Activated T-helper 2 cell treated with anti-CD3 and anti-CD28 coated beads, Interferon-gamma antibody, Interleukin-2, Interleukin-4, amounts not matched to agents 10 μg/mL and 5 μg/mL and 100 μg/mL, durations not matched to agents 14 hours and 24 hours and 36 hours (primary cell): ENCODE results near the gene LTBP4. TPM values are rescaled to one million over a fixed set of nuclear protein-coding genes. Genes with fewer than 3 reads are reported as not detected.
"Not testable (repeated sequence)": the region's sequence is repeated elsewhere in the genome, so short reads cannot be mapped to it uniquely, and the experiment has no call there.

ENCODE experiments used
- DNase-seq: peaks from one replicate; pipeline ENCODE4 v3.0.0; 2021; ENCODE audit warnings: low spot score
- H3K27ac Mint-ChIP-seq: one replicate; pipeline ENCODE4 v1.8.0; 2021; ENCODE audit warnings: mixed read lengths
- H3K27me3 Mint-ChIP-seq: one replicate; pipeline ENCODE4 v1.8.0; 2021; ENCODE audit warnings: low read depth, mixed read lengths
- H3K36me3 Mint-ChIP-seq: one replicate; pipeline ENCODE4 v1.8.0; 2021; ENCODE audit warnings: low read depth, mixed read lengths
- H3K4me1 Mint-ChIP-seq: one replicate; pipeline ENCODE4 v1.8.0; 2021; ENCODE audit warnings: low read depth, mixed read lengths
- H3K4me3 Mint-ChIP-seq: one replicate; pipeline ENCODE4 v1.8.0; 2021; ENCODE audit warnings: low read depth, mild to moderate bottlenecking, moderate library complexity, mixed read lengths
- H3K9me3 Mint-ChIP-seq: one replicate; pipeline ENCODE4 v1.8.0; 2021; ENCODE audit warnings: mixed read lengths
- intact Hi-C: fragments of 100-400 bp; cut with micrococcal nuclease; formaldehyde crosslinking; loops from one replicate; pipeline ENCODE4 v1.15.1; 2023
- total RNA-seq: library from RNA; stranded (reverse); gene quantifications from 2 replicates; pipeline ENCODE4 v1.2.3, GENCODE V29; 2022

Gene LTBP4
- 101 and 104 TPM in 2 replicates for total RNA-seq

GRCh38 chr19:40601134-40601974 is at the start of gene LTBP4:
TSS of gene LTBP4 (plus strand) at chr19:40601369. CDS start at chr19:40601388, 19 bp downstream.
- intact Hi-C loops: loop anchor here (10.0 kb wide), 3 partner anchors 317 to 1823 kb away; partner anchors contain the start of genes AKT2 and LIPE
- Mint-ChIP-seq H3K4me3 (peak within 1 kb of the TSS; percentile 45), H3K27ac (no peak within 1 kb of the TSS), H3K4me1 (peaks cover 54% of the 10 kb centered on the region), H3K36me3 (no peaks in the 10 kb centered on the region), H3K27me3 (peaks cover 36% of the 10 kb centered on the region), H3K9me3 (no peaks in the 10 kb centered on the region)
- DNase-seq: no peak

- Mint-ChIP-seq H3K4me3 (no peak overlapping the region), H3K27me3 (peaks cover 39% of the 10 kb centered on the region), H3K27ac (no peak overlapping the region), H3K9me3 (no peaks in the 10 kb centered on the region), H3K36me3 (no peaks in the 10 kb centered on the region), H3K4me1 (peaks cover 11% of the 10 kb centered on the region)
- DNase-seq: no peak
- intact Hi-C loops: no loop called here
Measured at GRCh38 chr19:40552848-40553247, 48.3 kb upstream of the LTBP4 start.

GRCh38 chr19:40553885-40554857 is 47.0 kb upstream of the LTBP4 start:
- H3K4me3 Mint-ChIP-seq: no peak overlapping the region
- intact Hi-C loops: no loop called here
- no peak for DNase-seq
- H3K27me3 Mint-ChIP-seq: peaks cover 33% of the 10 kb centered on the region
- no peak overlapping the region for H3K27ac Mint-ChIP-seq
- no peaks in the 10 kb centered on the region for H3K36me3 Mint-ChIP-seq
- H3K9me3 Mint-ChIP-seq: no peaks in the 10 kb centered on the region
- H3K4me1 Mint-ChIP-seq: peaks cover 7% of the 10 kb centered on the region

GRCh38 chr19:40555978-40556689 is 45.0 kb upstream of the LTBP4 start:
- H3K9me3 Mint-ChIP-seq: no peaks in the 10 kb centered on the region
- H3K4me1 Mint-ChIP-seq: peaks cover 2% of the 10 kb centered on the region
- H3K36me3 Mint-ChIP-seq: no peaks in the 10 kb centered on the region
- H3K27me3 Mint-ChIP-seq: peaks cover 29% of the 10 kb centered on the region
- H3K4me3 Mint-ChIP-seq: no peak overlapping the region
- intact Hi-C loops: no loop called here
- no peak overlapping the region for H3K27ac Mint-ChIP-seq
- DNase-seq: no peak

GRCh38 chr19:40556953-40557530 is 44.1 kb upstream of the LTBP4 start:
- no peaks in the 10 kb centered on the region for H3K9me3 Mint-ChIP-seq
- H3K27me3 Mint-ChIP-seq: peaks cover 29% of the 10 kb centered on the region
- H3K4me1 Mint-ChIP-seq: peaks cover 5% of the 10 kb centered on the region
- no peak overlapping the region for H3K27ac Mint-ChIP-seq
- intact Hi-C loops: no loop called here
- H3K36me3 Mint-ChIP-seq: no peaks in the 10 kb centered on the region
- no peak overlapping the region for H3K4me3 Mint-ChIP-seq
- no peak for DNase-seq

GRCh38 chr19:40559394-40559793 is 41.8 kb upstream of the LTBP4 start:
- Mint-ChIP-seq H3K27ac (no peak overlapping the region), H3K27me3 (peaks cover 16% of the 10 kb centered on the region), H3K4me1 (peaks cover 3% of the 10 kb centered on the region), H3K4me3 (no peak overlapping the region), H3K9me3 (no peaks in the 10 kb centered on the region), H3K36me3 (no peaks in the 10 kb centered on the region)
- intact Hi-C loops: no loop called here
- no peak for DNase-seq

- intact Hi-C loops: no loop called here
- peaks cover 13% of the 10 kb centered on the region for H3K27me3 Mint-ChIP-seq
- no peak overlapping the region for H3K4me3 Mint-ChIP-seq
Measured at GRCh38 chr19:40560092-40560507, 41.1 kb upstream of the LTBP4 start.

GRCh38 chr19:40561947-40562346 is 39.2 kb upstream of the LTBP4 start:
- Mint-ChIP-seq H3K36me3 (no peaks in the 10 kb centered on the region), H3K27ac (no peak overlapping the region), H3K9me3 (no peaks in the 10 kb centered on the region), H3K4me3 (no peak overlapping the region), H3K4me1 (peaks cover 3% of the 10 kb centered on the region), H3K27me3 (peaks cover 22% of the 10 kb centered on the region)
- intact Hi-C loops: no loop called here
- no peak for DNase-seq

More at GRCh38 chr19:40560092-40560507, 41.1 kb upstream of the LTBP4 start:
- Mint-ChIP-seq H3K4me1 (peaks cover 3% of the 10 kb centered on the region), H3K9me3 (no peaks in the 10 kb centered on the region), H3K27ac (no peak overlapping the region), H3K36me3 (no peaks in the 10 kb centered on the region)
- no peak for DNase-seq

GRCh38 chr19:40564535-40564934 is 36.6 kb upstream of the LTBP4 start:
- DNase-seq, H3K36me3 Mint-ChIP-seq, H3K27ac Mint-ChIP-seq, intact Hi-C loops, H3K9me3 Mint-ChIP-seq, H3K4me3 Mint-ChIP-seq, H3K4me1 Mint-ChIP-seq: not testable (repeated sequence)
- peaks cover 41% of the 10 kb centered on the region for H3K27me3 Mint-ChIP-seq

GRCh38 chr19:40565355-40565754 is 35.8 kb upstream of the LTBP4 start:
- H3K9me3 Mint-ChIP-seq: no peaks in the 10 kb centered on the region
- H3K4me1 Mint-ChIP-seq: peaks cover 6% of the 10 kb centered on the region
- no peak for DNase-seq
- no peak overlapping the region for H3K4me3 Mint-ChIP-seq
- H3K27ac Mint-ChIP-seq: no peak overlapping the region
- H3K27me3 Mint-ChIP-seq: peaks cover 42% of the 10 kb centered on the region
- intact Hi-C loops: no loop called here
- H3K36me3 Mint-ChIP-seq: no peaks in the 10 kb centered on the region

GRCh38 chr19:40565910-40566495 is 35.2 kb upstream of the LTBP4 start:
- DNase-seq: no peak
- no peaks in the 10 kb centered on the region for H3K36me3 Mint-ChIP-seq
- H3K9me3 Mint-ChIP-seq: no peaks in the 10 kb centered on the region
- no peak overlapping the region for H3K4me3 Mint-ChIP-seq
- intact Hi-C loops: no loop called here
- no peak overlapping the region for H3K27ac Mint-ChIP-seq
- peaks cover 11% of the 10 kb centered on the region for H3K4me1 Mint-ChIP-seq
- peaks cover 42% of the 10 kb centered on the region for H3K27me3 Mint-ChIP-seq
